ENCODE results near the gene EML1.

The EML1 gene

GRCh38 chr14:99785426-99785825 is 7.8 kb upstream of the EML1 start:
- H3K4me3 ChIP-seq (ENCODE audit: low read depth, low read length), result no peak overlapping the region
- no peak for TF ChIP-seq CTCF (conservative IDR thresholded peaks at IDR 0.05; ENCODE audit: low read depth, low read length)
- no peak for DNase-seq (ENCODE audit: low read depth)

GRCh38 chr14:99786511-99786989 is 6.7 kb upstream of the EML1 start:
- TF ChIP-seq CTCF (conservative IDR thresholded peaks at IDR 0.05; ENCODE audit: low read depth, low read length), result no peak
- no peak overlapping the region for H3K4me3 ChIP-seq (ENCODE audit: low read depth, low read length)
- DNase-seq (ENCODE audit: low read depth), result no peak

- no peak for TF ChIP-seq CTCF (conservative IDR thresholded peaks at IDR 0.05; ENCODE audit: low read depth, low read length)
- no peak for DNase-seq (ENCODE audit: low read depth)
- no peak overlapping the region for H3K4me3 ChIP-seq (ENCODE audit: low read depth, low read length)
Observed at GRCh38 chr14:99788713-99789112, 4.5 kb upstream of the EML1 start.

GRCh38 chr14:99789581-99789980 is 3.6 kb upstream of the EML1 start:
- DNase-seq (ENCODE audit: low read depth), result no peak
- no peak for TF ChIP-seq CTCF (conservative IDR thresholded peaks at IDR 0.05; ENCODE audit: low read depth, low read length)
- no peak overlapping the region for H3K4me3 ChIP-seq (ENCODE audit: low read depth, low read length)

GRCh38 chr14:99790201-99790977 is 2.8 kb upstream of the EML1 start:
- no peak for DNase-seq (ENCODE audit: low read depth)
- H3K4me3 ChIP-seq (ENCODE audit: low read depth, low read length), result no peak overlapping the region
- no peak for TF ChIP-seq CTCF (conservative IDR thresholded peaks at IDR 0.05; ENCODE audit: low read depth, low read length)

GRCh38 chr14:99790978-99791376 is 2.2 kb upstream of the EML1 start:
- no peak overlapping the region for H3K4me3 ChIP-seq (ENCODE audit: low read depth, low read length)
- DNase-seq (ENCODE audit: low read depth), result no peak
- no peak for TF ChIP-seq CTCF (conservative IDR thresholded peaks at IDR 0.05; ENCODE audit: low read depth, low read length)

All from choroid plexus epithelial cell (primary cell).